Fibroblast of the aortic adventitia (primary cell): ENCODE results near the gene C1orf105. TPM values are rescaled to one million over a fixed set of nuclear protein-coding genes. Genes with fewer than 3 reads are reported as not detected.
A peak's percentile ranks its signal among the peaks of the same experiment; 100 is the strongest.

Source experiments
- DNase-seq: peaks from one replicate; pipeline ENCODE4 v3.0.0-alpha.2; 2010; ENCODE audit warnings: low read depth
- H3K4me3 ChIP-seq: 2 replicates; pipeline ENCODE4 v1.5.1; 2011; ENCODE audit warnings: low read depth, mild to moderate bottlenecking, control low read depth, low read length, moderate library complexity
- total RNA-seq: library from RNA; depleted of rRNA; stranded (reverse); fragments of >200 nt; gene quantifications from 2 replicates; pipeline ENCODE4 v1.2.3, GENCODE V29; 2012; ENCODE audit warnings: low replicate concordance
- TF ChIP-seq, protein P1 (sequence below): IDR thresholded peaks from 2 replicates; pipeline ENCODE4 v1.5.1; 2011; ENCODE audit warnings: mild to moderate bottlenecking, low read length, control low read depth, inconsistent platforms; ENCODE audit not compliant: insufficient read depth

The C1orf105 gene
- total RNA-seq, 1 donor: not detected

DNA sequence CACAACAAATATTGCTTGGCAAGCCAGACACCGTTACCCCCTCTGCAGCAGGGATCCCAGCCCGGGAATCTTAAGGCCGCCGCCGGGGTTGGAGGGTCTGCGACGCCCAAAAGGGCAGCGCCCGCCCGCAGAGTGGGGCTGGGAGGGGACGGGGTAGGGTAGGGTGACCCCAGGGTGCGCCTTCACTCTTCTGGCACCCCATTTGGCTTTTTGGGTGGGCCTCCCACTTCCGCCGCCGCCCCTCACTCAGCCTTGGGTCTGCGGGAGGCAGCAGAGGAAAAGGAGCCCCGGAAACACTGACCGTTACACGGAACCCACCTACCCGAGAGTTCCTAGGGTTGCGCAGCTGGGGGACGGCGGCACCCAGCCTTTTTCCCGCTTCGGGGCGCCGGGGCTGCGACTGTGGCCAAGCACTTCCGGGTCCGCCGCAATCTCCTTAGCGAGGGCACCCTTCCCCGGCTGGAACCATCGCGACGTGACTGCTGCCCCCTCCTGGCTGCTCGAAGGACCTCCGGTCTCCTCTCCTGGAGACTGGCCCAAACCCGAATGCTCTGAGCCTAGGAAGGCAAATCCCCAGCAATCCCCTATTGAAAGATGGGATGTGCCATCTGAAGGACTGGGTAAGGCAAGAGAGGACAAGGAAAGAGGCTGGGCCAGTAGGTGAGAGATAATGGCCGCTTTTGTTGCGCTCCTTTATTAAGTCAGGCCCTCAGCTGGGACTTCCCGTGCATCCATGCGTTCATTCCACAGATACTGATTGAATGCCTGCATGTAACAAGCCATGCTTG lies 23.4 kb downstream of the C1orf105 start, which contains the start of gene PIGC:
Gene PIGC (minus strand): TSS at position 404 of the 788 bp plus-strand sequence. CDS start 1,447 bp downstream, outside the sequence.
- peak; percentile 87 for DNase-seq
- TF ChIP-seq, protein P1, sequence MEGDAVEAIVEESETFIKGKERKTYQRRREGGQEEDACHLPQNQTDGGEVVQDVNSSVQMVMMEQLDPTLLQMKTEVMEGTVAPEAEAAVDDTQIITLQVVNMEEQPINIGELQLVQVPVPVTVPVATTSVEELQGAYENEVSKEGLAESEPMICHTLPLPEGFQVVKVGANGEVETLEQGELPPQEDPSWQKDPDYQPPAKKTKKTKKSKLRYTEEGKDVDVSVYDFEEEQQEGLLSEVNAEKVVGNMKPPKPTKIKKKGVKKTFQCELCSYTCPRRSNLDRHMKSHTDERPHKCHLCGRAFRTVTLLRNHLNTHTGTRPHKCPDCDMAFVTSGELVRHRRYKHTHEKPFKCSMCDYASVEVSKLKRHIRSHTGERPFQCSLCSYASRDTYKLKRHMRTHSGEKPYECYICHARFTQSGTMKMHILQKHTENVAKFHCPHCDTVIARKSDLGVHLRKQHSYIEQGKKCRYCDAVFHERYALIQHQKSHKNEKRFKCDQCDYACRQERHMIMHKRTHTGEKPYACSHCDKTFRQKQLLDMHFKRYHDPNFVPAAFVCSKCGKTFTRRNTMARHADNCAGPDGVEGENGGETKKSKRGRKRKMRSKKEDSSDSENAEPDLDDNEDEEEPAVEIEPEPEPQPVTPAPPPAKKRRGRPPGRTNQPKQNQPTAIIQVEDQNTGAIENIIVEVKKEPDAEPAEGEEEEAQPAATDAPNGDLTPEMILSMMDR: peak; percentile 90
- H3K4me3 ChIP-seq: peak within 1 kb of the TSS; percentile 90

DNA sequence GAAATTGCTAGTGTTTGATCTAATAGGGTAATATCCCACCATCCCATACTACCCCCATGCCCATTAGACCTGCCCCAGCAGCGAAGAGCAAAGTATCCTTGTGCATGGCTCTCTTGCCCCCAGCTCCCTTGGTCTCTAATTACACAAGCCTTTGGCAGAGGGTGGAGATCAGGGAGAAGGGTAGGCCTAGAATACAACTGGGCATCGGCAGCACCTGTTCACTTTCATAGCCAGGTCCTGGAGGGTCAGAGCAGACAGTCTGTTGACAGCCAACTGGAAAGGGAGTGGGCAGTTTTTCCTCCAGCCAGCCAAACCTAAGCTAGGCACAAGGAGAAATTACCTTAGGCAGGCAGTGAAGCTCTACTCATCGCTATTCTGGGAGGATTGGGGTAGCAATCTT lies 26.1 kb downstream of the C1orf105 start:
- no peak for DNase-seq
- TF ChIP-seq, protein P1: no peak
- no peak overlapping the region for H3K4me3 ChIP-seq

DNA sequence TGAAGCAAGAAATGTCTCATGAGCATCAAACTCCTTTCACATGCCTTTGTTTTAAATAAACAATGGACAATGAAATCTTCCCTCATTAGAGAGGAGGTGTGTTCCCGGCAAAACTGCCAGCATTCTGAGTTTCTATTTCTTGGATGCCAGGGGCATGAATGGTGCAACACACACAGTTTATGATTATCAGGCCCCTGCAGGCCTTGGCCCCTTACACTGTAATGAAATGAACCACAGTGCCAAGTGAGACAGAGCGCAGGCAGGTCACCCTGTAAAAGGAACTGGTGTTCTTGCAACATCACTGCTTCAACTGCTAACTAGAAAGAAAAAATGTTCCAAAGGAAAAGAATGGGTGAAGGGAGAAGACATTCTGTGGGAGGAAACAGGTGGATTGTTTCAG lies 27.2 kb downstream of the C1orf105 start:
- no peak overlapping the region for H3K4me3 ChIP-seq
- peak; percentile 54 for DNase-seq
- TF ChIP-seq, protein P1: no peak

DNA sequence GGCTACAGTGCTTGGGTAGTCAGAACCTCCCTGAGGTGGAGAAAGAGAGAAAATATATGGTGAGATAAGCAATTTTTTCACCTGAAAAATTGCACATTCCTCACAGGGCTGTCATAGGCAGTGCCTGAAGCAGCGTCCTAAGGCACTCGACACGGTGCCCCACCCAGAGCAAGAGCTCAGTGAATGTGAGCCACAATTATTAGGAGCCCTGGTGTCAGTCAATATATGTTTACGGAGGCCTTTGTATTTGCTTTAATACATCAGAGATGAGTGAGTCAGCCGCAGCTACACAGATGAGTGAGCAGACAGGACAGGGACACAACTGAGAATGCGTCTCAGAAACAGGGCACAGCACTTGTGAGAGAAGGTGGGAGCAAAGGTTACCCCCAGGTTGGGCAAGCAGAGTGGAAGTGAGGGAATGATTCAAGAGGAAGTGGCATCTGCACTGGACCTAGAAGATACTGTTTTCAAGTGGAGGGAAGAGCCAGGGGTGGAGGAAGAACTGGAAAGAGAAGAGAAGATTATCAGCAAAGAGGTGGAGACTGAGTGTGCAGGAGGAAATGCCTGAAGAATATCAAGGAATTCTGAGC lies 28.6 kb downstream of the C1orf105 start:
- TF ChIP-seq, protein P1: no peak
- no peak for DNase-seq
- H3K4me3 ChIP-seq: no peak overlapping the region

GRCh38 chr1:172449585-172450523 lies 29.4 kb downstream of the C1orf105 start:
- peak; percentile 75 for DNase-seq
- TF ChIP-seq, protein P1: peak; percentile 93
- no peak overlapping the region for H3K4me3 ChIP-seq

- DNase-seq: no peak
- H3K4me3 ChIP-seq: no peak overlapping the region
- TF ChIP-seq, protein P1: no peak
Measured at GRCh38 chr1:172450524-172450885, 30.0 kb downstream of the C1orf105 start.
